SH-SY5Y (cell line): ENCODE measurements around the gene MTG1.

ENCODE experiments used
- GATA2 ChIP-seq: IDR thresholded peaks from 2 replicates; pipeline ENCODE4 v1.6.1; 2011; ENCODE audit warnings: mild to moderate bottlenecking, low read depth, low read length
- GATA3 ChIP-seq: IDR thresholded peaks from 2 replicates; pipeline ENCODE4 v1.6.1; 2011; ENCODE audit warnings: low read depth, mild to moderate bottlenecking, low read length, moderate library complexity

DNA sequence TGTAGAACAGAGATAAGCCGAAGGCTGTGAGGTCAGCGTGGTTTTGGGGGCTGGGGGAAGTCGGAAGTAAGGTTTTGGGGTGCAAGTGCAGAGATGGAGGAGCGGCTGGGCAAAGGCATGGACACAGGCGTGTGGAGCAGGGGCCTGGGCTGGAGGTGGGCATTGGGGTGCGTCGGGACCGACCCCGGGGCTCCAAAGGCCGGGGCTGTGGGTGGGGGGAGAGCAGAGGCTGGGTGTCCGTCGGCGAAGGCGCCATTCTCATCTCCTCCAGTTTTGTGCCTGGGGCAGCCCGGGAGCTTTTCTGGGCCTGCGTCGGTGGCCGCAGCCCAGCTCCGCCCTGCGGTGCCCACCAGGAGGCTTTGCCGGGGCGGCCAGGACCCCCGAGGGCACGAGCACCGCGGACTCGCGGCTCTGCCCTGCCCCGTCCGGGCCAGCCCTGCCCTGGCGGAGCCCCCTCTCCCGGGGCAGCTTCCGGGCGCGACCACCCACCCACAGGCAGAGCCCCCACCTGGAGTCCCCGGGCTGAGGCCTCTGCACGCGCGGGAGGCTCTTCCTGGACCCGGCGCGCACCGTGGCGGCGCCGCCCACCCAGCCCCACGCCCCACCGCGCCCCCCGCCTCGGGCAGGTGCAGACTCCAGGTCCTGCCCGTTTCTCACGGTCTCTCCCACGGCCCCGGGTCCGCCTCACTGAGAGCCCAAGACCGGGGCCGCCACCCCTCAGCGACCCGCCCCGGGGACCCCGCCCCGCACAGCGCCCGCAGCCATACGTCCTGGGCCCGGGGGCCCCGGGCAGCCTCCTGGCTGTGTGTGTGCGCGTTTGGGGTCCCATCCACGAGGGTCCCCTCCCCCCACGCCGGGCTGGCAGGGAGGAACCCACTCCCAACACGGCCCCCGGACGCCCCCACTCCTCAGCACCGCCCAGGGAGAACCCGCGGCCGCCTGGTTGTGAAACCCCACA, 52.1 kb downstream of the MTG1 start:
- TF ChIP-seq GATA2, result no peak
- TF ChIP-seq GATA3, result no peak
